HepG2 (cell line): ENCODE measurements around the gene ERC1. TPM values are rescaled to one million over a fixed set of nuclear protein-coding genes. Genes with fewer than 3 reads are reported as not detected.

Experiments used
- ATAC-seq: fragments of 200-7000 bp; cut with Tn5 transposase; 3 replicates; pipeline ENCODE4 v1.9.1; 2020; ENCODE audit warnings: mild to moderate bottlenecking, moderate library complexity
- BruUV-seq: library from RNA; stranded (reverse); fragments of 400-500 nt; replicated peaks from 2 replicates; lab custom pipeline; 2021; lab: Mats Ljungman, UMichigan
- CTCF ChIA-PET: fragments of 300-600 bp; formaldehyde crosslinking; extraction: SDS; loops from one replicate; lab custom pipeline; 2021; ENCODE audit warnings: low total read pairs, inconsistent platforms, low intra/inter-chr PET ratio; lab: Yijun Ruan, JAX
- POLR2A ChIA-PET: fragments of 350-600 bp; sonication (Branson Sonifier 250); formaldehyde crosslinking; loops from one replicate; lab custom pipeline; 2020; ENCODE audit warnings: antibody characterized with exemption, inconsistent platforms; lab: Yijun Ruan, JAX
- DNase-seq: peaks from one replicate; pipeline ENCODE4 v3.0.0-alpha.2; 2015; ENCODE audit warnings: low spot score
- FAIRE-seq: peaks from 3 replicates; lab custom pipeline; 2011; peaks lifted over from hg19 to GRCh38; lab: Jason Lieb, UNC
- H2AFZ ChIP-seq: one replicate; pipeline ENCODE4 v1.6.1; 2011; ENCODE audit warnings: low read length, inconsistent platforms
- H3K27ac ChIP-seq: fragments of 300-600 bp; 3 replicates; pipeline ENCODE4 v1.8.0; 2011; ENCODE audit warnings: mixed run types, mild to moderate bottlenecking, mixed read lengths, low read length, inconsistent platforms; ENCODE audit not compliant: insufficient read depth; ENCODE audit errors: extremely low read length
- H3K27me3 ChIP-seq, 2 experiments: fragments of 200-600 bp in 1 of 2; 2 replicates in 1 of 2; 3 replicates in 1 of 2; pipeline versions ENCODE4 v1.6.0 to v1.8.0; 2011; ENCODE audit warnings: low read length in 2 of 2, mild to moderate bottlenecking in 2 of 2, moderate library complexity in 2 of 2, inconsistent platforms in 1 of 2; ENCODE audit not compliant: insufficient read depth in 2 of 2, control insufficient read depth in 1 of 2
- H3K36me3 ChIP-seq, 2 experiments: fragments of 200-600 bp in 1 of 2; replicated peaks in 1 of 2; 2 replicates in 1 of 2; 3 replicates in 1 of 2; pipeline versions ENCODE4 v1.5.1 to v1.8.0; 2011; ENCODE audit warnings: low read length in 2 of 2, inconsistent platforms in 1 of 2; ENCODE audit not compliant: insufficient read depth in 2 of 2, control insufficient read depth in 1 of 2
- H3K4me1 ChIP-seq: 2 replicates; pipeline ENCODE4 v1.5.1; 2012; ENCODE audit warnings: low read length, inconsistent platforms; ENCODE audit not compliant: insufficient read depth
- H3K4me2 ChIP-seq: 2 replicates; pipeline ENCODE4 v1.6.0; 2011; ENCODE audit warnings: low read depth, low read length, inconsistent platforms
- H3K4me3 ChIP-seq, 3 experiments: fragments of 200-600 bp in 1 of 3; sonication (generic), shearing (Covaris generic) in 1 of 3; replicated peaks in 1 of 3; 2 replicates each; pipeline ENCODE4 v1.5.1; 2011 to 2016; ENCODE audit warnings: low read length in 3 of 3, inconsistent platforms in 2 of 3, low read depth in 2 of 3, mild to moderate bottlenecking in 2 of 3, control low read depth in 1 of 3, mixed read lengths in 1 of 3; ENCODE audit not compliant: insufficient read depth in 1 of 3
- H3K79me2 ChIP-seq: one replicate; pipeline ENCODE4 v1.6.1; 2011; ENCODE audit warnings: low read length, inconsistent platforms; ENCODE audit not compliant: insufficient read depth
- H3K9ac ChIP-seq: 2 replicates; pipeline ENCODE4 v1.6.0; 2011; ENCODE audit warnings: mild to moderate bottlenecking, low read depth, low read length, inconsistent platforms; ENCODE audit not compliant: insufficient read depth
- H3K9me3 ChIP-seq: 2 replicates; pipeline ENCODE4 v1.5.1; 2012; ENCODE audit warnings: mild to moderate bottlenecking, low read length
- H4K20me1 ChIP-seq: 2 replicates; pipeline ENCODE4 v1.6.0; 2011; ENCODE audit warnings: inconsistent platforms, mild to moderate bottlenecking, low read length, moderate library complexity; ENCODE audit not compliant: insufficient read depth
- BRD4 ChIP-seq: sonication (generic); formaldehyde crosslinking; IDR thresholded peaks from 2 replicates; pipeline ENCODE4 v1.4.0; 2020; ENCODE audit warnings: missing genetic modification reagents
- HNRNPH1 ChIP-seq: fragments of 200-400 bp; formaldehyde crosslinking; optimal IDR thresholded peaks from 2 replicates; pipeline ENCODE3; 2017; ENCODE audit warnings: mild to moderate bottlenecking, low read depth, low read length
- SKIL ChIP-seq: sonication (generic); formaldehyde crosslinking; IDR thresholded peaks from 2 replicates; pipeline ENCODE4 v1.8.0; 2022; ENCODE audit warnings: missing genetic modification reagents, mild to moderate bottlenecking, moderate library complexity, borderline replicate concordance
- SMAD9 ChIP-seq: sonication (generic); formaldehyde crosslinking; IDR thresholded peaks from 2 replicates; pipeline ENCODE4 v1.5.1; 2020; ENCODE audit warnings: mild to moderate bottlenecking, missing genetic modification reagents
- SP1 ChIP-seq, 2 experiments: fragments of 450-650 bp in 1 of 2; sonication (generic) in 1 of 2; formaldehyde crosslinking in 1 of 2; IDR thresholded peaks; 2 replicates each; pipeline versions ENCODE4 v1.4.0 to v1.6.1; 2016 to 2020; ENCODE audit warnings: missing genetic modification reagents in 1 of 2
- TOPORS ChIP-seq: sonication (generic); formaldehyde crosslinking; IDR thresholded peaks from 2 replicates; pipeline ENCODE4 v1.8.0; 2023; ENCODE audit warnings: mild to moderate bottlenecking, missing genetic modification reagents
- ZFP36 ChIP-seq: fragments of 150-350 bp; IDR thresholded peaks from 2 replicates; pipeline ENCODE4 v1.6.1; 2018; ENCODE audit warnings: borderline replicate concordance, low read length, low read depth; ENCODE audit not compliant: partially characterized antibody
- ZNF781 ChIP-seq: sonication (generic); formaldehyde crosslinking; IDR thresholded peaks from 2 replicates; pipeline ENCODE4 v1.5.1; 2020; ENCODE audit warnings: borderline replicate concordance, mild to moderate bottlenecking, missing genetic modification reagents; ENCODE audit errors: not compliant biosample characterization
- in situ Hi-C: cut with HindIII; loops from 2 replicates; pipeline ENCODE4 v1.10.0; 2017; ENCODE audit warnings: low pct_unique_long_range_greater_than_20kb; ENCODE audit not compliant: extremely low pct_ligation_motif_present
- intact Hi-C: fragments of 100-400 bp; cut with micrococcal nuclease; formaldehyde crosslinking; loops from one replicate; pipeline ENCODE4 v1.10.0; 2022; ENCODE audit not compliant: unreplicated experiment
- polyA plus RNA-seq, 8 experiments: library from polyadenylated mRNA; depleted of rRNA in 3 of 8; stranded (reverse) in 7 of 8; unstranded in 1 of 8; fragments of >200 nt; fragmentation: Illumina TruSeq in 4 of 8; extraction: Trizol in 4 of 8; gene quantifications; 2 replicates each; pipeline versions ENCODE4 v1.2.1 to v1.2.3, GENCODE V29; 2011 to 2016; ENCODE audit warnings: low read depth in 4 of 8, missing spikeins in 1 of 8, mixed read lengths in 1 of 8; ENCODE audit not compliant: insufficient read depth in 1 of 8
- total RNA-seq, 5 experiments: library from RNA; depleted of rRNA; stranded (reverse); fragments of >200 nt; fragmentation: Illumina TruSeq; extraction: Trizol; gene quantifications; 2 replicates each; pipeline ENCODE4 v1.2.3, GENCODE V29; 2016; ENCODE audit warnings: low read depth in 1 of 5
- TF ChIP-seq, protein P1 (sequence below): sonication (generic); formaldehyde crosslinking; IDR thresholded peaks from 2 replicates; pipeline ENCODE4 v1.8.1; 2022; ENCODE audit warnings: low read depth, mild to moderate bottlenecking, missing genetic modification reagents

Gene ERC1
- total and polyA plus RNA-seq, 2 of the 13 experiments (the other 11 are each of a cell fraction or from before 2014, with no cell fraction given), result 6.1 to 12.4 TPM

DNA sequence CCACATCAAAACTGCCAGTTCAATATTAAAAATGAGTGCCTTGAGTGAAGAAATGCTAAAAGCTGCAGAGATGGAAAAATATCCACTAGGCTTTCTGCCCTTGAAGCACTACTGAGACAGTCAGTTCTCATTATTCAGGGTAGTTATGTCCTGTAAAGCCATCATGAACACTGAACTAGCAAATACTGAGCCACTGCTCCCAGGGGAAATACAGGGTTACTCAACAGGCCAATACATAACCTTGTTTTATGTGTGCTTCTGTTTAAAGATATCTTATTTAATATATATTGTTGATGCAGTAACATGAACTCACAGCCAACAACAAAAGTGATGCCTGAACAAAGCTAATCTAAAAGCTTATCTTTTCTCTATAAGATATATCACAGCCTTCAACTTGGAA lies 44.8 kb upstream of the ERC1 start:
- TF ChIP-seq ZFP36 (no peak), HNRNPH1 (no peak), SKIL (CRISPR knock-in tag) (no peak), ZNF781 (no peak), BRD4 (CRISPR knock-in tag) (no peak), SMAD9 (no peak), SP1 (IDR thresholded peaks at IDR 0.05) (no peak), SP1 (CRISPR knock-in tag; IDR thresholded peaks at IDR 0.05) (no peak), TOPORS (no peak)
- TF ChIP-seq, protein P1, sequence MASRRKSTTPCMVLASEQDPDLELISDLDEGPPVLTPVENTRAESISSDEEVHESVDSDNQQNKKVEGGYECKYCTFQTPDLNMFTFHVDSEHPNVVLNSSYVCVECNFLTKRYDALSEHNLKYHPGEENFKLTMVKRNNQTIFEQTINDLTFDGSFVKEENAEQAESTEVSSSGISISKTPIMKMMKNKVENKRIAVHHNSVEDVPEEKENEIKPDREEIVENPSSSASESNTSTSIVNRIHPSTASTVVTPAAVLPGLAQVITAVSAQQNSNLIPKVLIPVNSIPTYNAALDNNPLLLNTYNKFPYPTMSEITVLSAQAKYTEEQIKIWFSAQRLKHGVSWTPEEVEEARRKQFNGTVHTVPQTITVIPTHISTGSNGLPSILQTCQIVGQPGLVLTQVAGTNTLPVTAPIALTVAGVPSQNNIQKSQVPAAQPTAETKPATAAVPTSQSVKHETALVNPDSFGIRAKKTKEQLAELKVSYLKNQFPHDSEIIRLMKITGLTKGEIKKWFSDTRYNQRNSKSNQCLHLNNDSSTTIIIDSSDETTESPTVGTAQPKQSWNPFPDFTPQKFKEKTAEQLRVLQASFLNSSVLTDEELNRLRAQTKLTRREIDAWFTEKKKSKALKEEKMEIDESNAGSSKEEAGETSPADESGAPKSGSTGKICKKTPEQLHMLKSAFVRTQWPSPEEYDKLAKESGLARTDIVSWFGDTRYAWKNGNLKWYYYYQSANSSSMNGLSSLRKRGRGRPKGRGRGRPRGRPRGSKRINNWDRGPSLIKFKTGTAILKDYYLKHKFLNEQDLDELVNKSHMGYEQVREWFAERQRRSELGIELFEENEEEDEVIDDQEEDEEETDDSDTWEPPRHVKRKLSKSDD (CRISPR knock-in tag), result no peak
- no peak overlapping the region for H2AFZ ChIP-seq
- no peak overlapping the region for H3K4me2 ChIP-seq
- no peaks in the 10 kb centered on the region; a peak in 1 of 5 replicates for H3K27me3 ChIP-seq
- H4K20me1 ChIP-seq, result no peaks in the 10 kb centered on the region
- no peaks in the 10 kb centered on the region for H3K9me3 ChIP-seq
- H3K9ac ChIP-seq, result no peak overlapping the region
- CTCF ChIA-PET, result no interaction called here
- H3K79me2 ChIP-seq, result peaks cover 46% of the 10 kb centered on the region
- BruUV-seq, result no TSS peak
- in situ Hi-C loops (loop anchor here (5.0 kb wide), 1 partner anchor 379 kb away; no protein-coding TSS in a partner anchor), intact Hi-C loops (loop anchor here (5.0 kb wide), 2 partner anchors 124 to 146 kb away; no protein-coding TSS in a partner anchor)
- peak overlapping the region; percentile 49 for H3K27ac ChIP-seq
- FAIRE-seq (no peak), ATAC-seq (no peak), DNase-seq (no peak)
- POLR2A ChIA-PET, result no interaction called here
- H3K4me1 ChIP-seq, result peaks cover 44% of the 10 kb centered on the region
- no peak overlapping the region for H3K4me3 ChIP-seq
- H3K36me3 ChIP-seq, result peaks cover 0 to 7% of the 10 kb centered on the region in 2 experiments; a peak in 2 of 5 replicates
